ENCODE results near the gene SEH1L.
"Not testable (repeated sequence)": the region's sequence is repeated elsewhere in the genome, so short reads cannot be mapped to it uniquely, and the experiment has no call there.

SEH1L gene

GRCh38 chr18:12996661-12997292 lies 49.0 kb downstream of the SEH1L start:
- no peak for DNase-seq

GRCh38 chr18:12997330-12997729 lies 49.5 kb downstream of the SEH1L start:
- DNase-seq, result not testable (repeated sequence)

- peak; percentile 77 for DNase-seq
These were observed 50.7 kb downstream of the SEH1L start for GRCh38 chr18:12998332-12999060.

GRCh38 chr18:13003466-13003896 lies 55.7 kb downstream of the SEH1L start:
- DNase-seq, result peak; percentile 41

GRCh38 chr18:13004396-13004795 lies 56.6 kb downstream of the SEH1L start:
- DNase-seq, result no peak

GRCh38 chr18:13005289-13005688 lies 57.5 kb downstream of the SEH1L start:
- no peak for DNase-seq

- DNase-seq, result no peak
These were observed 58.9 kb downstream of the SEH1L start for GRCh38 chr18:13006531-13007247.

- no peak for DNase-seq
These were observed 59.4 kb downstream of the SEH1L start for GRCh38 chr18:13007248-13007560.

- no peak for DNase-seq
These were observed 63.9 kb downstream of the SEH1L start for GRCh38 chr18:13011719-13012118.

- no peak for DNase-seq
These were observed 66.4 kb downstream of the SEH1L start for GRCh38 chr18:13014232-13014631.

GRCh38 chr18:13014818-13015217 lies 67.0 kb downstream of the SEH1L start:
- no peak for DNase-seq

- DNase-seq, result no peak
These were observed 69.5 kb downstream of the SEH1L start for GRCh38 chr18:13017247-13017875.

- DNase-seq, result peak; percentile 44
These were observed 70.6 kb downstream of the SEH1L start for GRCh38 chr18:13018374-13018773.

GRCh38 chr18:13019301-13019700 lies 71.5 kb downstream of the SEH1L start:
- peak; percentile 81 for DNase-seq

GRCh38 chr18:13022644-13023043 lies 74.8 kb downstream of the SEH1L start:
- DNase-seq, result no peak

- DNase-seq, result no peak
These were observed 77.4 kb downstream of the SEH1L start for GRCh38 chr18:13025233-13025632.

- DNase-seq, result no peak
These were observed 78.9 kb downstream of the SEH1L start for GRCh38 chr18:13026583-13027270.

GRCh38 chr18:13028869-13029268 lies 81.1 kb downstream of the SEH1L start:
- DNase-seq, result no peak

- DNase-seq, result peak; percentile 67
These were observed 84.4 kb downstream of the SEH1L start for GRCh38 chr18:13032173-13032572.

GRCh38 chr18:13035249-13035914 lies 87.6 kb downstream of the SEH1L start:
- no peak for DNase-seq

GRCh38 chr18:13036622-13037320 lies 89.0 kb downstream of the SEH1L start:
- no peak for DNase-seq
